HG03039 (cell line): ENCODE measurements around the gene MED9.

ENCODE experiments used
- ATAC-seq: cut with Tn5 transposase; IDR thresholded peaks from one replicate; pipeline ENCODE4 v1.9.1; 2021; ENCODE audit warnings: mild to moderate bottlenecking, moderate library complexity; ENCODE audit not compliant: unreplicated experiment

The MED9 gene

DNA sequence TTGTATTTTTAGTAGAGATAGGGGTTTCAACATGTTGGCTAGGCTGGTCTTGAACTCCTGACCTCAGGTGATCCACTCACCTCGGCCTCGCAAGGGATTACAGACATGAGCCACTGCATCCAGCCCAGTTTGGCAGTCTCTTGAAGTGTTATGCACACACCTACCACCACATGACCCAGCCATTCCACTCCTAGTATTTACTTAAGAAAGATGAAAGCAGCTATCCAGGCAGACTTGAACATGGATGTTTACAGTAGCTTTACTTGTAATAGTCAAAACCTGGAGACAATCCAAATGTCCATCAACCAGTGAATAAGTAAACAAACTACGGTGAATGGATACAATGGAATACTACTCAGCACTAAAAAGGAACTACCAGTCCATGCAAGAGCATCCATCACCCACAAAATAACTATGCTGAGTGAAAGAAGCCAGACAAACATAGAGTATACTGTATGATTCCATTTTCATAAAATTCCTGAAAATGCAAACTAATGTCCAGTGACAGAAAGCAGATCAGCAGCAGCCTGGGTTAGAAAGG, 57.2 kb downstream of the MED9 start:
- no peak for ATAC-seq

DNA sequence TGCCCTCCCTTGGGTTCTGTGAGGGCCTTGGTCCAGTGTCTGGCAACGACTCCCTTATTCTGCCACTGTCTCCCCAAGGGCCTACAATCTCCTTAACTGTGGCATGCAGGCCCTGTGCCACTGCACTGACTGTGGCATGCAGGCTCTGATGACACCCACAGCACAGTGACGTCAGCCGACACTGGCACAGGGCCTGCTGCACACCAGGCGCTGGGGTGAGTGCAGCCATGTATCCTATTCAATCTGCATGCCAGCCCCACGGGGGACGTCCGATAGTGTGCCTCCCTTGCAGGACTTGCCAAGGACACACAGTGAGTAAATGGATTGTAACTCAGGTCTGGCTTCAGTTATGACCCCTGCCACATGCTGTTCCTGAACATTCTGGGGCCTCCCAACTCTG, 59.2 kb downstream of the MED9 start:
- ATAC-seq, result no peak

DNA sequence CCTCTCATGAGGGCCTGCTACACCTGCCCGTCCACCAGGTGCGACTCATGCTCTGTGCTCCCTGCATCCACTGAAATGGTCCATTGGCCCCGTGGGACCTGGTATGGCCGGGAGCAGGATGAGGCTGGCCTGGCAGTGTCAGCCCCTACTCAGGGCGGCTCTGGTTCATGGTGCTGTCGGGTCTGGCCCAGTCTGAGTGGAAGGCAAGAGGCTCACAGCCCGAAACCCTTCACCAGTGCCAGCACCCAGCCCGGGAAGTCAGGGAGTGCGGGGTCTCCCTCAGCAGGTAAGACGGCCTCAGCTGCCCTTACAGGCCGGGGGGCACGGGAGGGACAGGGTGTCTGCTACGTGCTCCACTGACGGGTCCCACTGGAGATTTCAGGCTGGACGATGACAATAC, 59.9 kb downstream of the MED9 start:
- ATAC-seq, result no peak

DNA sequence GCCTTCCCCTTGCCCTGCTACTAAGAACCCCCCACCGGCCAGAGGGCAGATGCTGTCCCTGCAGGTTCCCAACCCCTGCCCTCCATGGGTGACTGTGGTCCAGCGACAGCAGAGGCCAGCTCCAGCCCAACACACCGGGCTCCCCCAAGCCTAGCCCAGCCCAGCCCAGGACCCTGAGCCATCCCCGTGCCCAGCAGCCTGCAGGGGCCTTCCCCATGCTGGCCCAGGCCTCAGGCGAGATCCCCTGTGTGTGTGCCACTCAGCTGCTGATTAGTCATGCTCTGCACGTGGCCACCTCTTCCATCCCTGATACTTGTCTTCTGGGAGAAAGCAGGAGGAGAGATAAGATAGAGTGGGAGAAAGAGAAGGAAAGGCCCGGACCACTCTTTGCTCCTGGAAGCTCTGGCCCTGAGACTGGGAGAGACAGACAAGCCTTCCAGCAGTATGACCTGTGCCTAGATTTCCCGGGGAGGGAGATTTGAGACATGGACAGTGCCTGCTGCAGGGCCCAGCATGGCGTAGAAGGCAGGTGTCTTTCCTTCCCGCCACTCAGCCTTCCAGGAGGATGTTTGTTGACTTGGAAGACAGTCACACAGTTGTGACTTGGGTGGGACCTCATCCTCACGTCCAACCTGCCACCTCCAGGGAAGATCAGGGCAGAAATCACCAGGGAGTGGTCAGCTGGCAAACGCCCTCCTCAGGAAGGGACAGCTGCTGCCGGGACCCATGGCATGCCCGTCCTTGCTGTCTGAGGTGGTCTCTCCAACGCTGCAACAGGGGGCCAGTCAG, 60.7 kb downstream of the MED9 start:
- no peak for ATAC-seq

DNA sequence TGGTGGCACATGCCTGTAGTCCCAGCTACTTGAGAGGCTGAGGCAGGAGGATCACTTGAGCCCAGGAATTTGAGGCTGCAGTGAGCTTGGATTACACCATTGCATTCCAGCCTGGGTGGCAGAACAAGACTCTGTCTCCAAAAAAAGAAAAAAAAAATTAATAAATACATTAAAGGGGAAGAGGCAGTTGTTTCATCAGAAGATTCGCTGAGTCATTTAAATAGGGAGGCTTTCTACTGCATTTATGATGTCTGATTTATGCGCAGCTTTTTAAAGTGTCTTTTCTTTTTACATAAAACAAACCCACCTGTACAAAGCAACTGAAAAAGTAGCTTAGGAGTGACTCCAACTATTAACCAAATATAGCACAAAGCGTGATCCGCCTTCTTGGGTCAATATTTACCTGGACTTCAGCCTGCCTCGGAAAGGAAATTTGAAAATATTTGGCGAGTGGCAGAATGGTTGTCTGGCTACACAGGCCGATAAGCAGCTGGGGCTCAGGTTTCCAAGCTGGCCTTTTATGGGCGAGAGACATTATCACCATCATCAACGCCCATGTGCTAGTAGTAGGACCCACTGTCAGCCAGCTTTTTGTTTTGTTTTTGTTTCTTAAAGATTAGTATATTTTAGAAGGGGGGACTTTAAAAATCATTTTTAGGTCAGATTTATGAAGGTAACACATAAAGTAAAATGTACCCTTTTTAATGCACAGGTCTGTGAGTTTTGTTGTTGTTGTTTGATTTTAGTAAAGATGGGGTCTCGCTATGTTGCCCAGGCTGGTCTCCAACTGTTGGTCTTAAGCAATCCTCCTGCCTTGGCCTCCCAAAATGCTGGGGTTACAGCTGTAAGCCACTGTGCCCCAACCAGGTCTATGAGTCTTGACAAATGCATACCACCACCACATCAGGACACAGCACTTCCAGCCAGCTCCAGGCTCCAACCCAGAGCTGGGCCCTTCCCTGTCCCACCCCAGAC, 61.9 kb downstream of the MED9 start:
- no peak for ATAC-seq

DNA sequence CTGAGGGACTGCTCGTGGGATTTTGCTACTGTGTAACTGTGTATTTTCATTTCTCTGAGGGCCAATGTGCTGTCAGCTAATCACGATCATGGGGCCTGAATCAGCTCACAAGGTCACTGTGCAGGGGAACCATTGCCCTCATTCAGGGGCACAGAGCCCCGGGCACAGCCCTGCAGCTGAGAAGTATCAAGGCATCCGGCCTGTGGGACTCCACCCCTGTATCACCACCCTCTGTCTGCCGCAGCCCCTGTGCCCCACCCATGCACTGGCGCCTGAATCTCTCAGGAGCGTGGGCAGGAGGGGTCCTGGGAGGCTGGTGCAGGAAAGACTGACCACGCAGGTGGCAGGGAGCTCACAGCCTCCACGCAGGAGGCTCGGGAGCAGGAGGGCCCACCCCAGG, 62.8 kb downstream of the MED9 start:
- no peak for ATAC-seq

DNA sequence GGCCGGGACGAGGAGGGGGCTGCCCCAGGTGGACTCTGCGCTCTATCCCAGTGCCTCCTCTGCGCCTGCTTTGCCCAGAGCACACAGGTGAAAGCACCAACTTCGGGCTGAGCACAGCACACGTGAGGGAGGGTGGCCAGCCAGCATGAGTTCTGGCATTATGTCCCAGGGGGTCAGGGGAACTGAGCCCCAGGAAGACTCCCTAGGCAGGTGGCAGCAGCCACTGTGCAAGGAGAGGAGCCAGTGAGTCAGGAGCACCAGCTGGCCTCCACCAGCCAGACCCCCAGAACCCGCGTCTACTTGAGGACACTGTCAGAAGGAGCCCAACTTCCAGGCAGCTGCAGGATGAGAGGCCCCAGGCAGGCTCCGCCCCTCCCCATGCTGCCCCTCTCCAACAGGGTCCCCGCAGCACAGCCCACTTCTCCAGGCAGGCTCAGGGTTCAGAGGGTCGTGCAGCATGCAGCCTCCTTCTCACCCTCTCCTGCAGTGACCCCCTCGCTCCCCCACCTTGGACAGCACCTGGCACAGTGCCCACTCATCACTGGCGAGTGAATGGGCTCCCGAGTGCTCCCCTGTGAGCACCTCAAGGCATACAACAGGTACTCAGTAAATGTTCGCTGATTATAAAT, 63.6 kb downstream of the MED9 start:
- no peak for ATAC-seq

DNA sequence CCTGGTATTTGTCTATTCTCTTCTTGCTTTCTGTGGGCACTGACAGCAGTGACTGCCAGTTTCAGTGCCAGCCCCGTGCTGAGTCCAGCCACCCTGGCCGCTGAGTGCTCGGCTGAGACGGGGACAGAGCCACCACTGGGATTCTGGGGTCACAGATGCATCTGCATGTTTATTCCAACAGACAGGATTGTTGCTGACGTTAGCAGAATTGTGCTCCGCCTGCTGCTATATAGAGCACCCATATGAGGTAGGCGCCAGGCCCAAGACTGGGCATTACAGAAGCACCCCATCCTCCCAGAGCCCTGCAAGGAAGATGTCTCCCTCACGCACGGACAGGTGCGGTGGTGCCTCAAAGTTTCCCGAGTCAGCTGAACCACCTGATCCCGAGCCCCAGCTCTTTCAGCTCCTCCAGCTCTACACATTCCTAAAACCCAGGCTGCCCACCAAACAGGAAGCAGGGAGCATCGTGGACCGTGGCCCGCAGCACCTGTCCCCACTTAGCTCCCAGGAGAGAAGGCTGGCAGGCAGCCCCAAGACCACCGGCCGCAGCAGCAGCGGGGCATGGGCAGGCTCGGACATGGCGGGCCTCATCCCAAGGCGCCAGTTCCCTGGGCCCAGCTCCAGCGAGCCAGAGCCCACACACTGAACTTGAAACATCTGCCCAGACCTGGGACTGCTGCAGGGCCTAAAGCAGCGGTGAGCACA, 64.3 kb downstream of the MED9 start:
- ATAC-seq, result no peak

DNA sequence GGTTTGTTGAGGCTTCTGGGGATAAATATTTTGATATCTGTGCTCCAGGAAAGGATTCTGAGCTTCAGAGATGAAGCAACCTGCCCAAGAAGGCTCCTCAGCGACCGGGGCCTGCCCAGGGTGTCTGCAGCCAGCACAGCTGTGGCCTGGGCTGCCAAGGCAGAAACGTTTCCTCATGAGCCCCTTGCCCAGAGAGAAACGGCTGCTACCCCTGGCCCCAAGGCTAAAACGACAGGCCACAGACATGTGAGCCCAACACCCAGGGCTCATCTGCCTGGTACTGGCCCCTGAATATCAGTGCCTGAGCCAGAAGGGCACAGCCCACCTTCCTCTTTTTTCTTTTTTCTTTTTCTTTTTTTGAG, 64.8 kb downstream of the MED9 start:
- no peak for ATAC-seq
